Astrocyte (in vitro differentiated cells and primary cell): ENCODE data around the gene RASGRF2.

Experiments used
- CTCF ChIP-seq: IDR thresholded peaks from 2 replicates; pipeline ENCODE4 v1.5.1; 2011; ENCODE audit warnings: low read depth, mild to moderate bottlenecking, inconsistent platforms, low read length, moderate library complexity; ENCODE audit not compliant: insufficient read depth
- EZH2 ChIP-seq: IDR thresholded peaks from 2 replicates; pipeline ENCODE4 v1.6.1; 2012; ENCODE audit warnings: mild to moderate bottlenecking, low read length, inconsistent platforms; ENCODE audit not compliant: insufficient read depth

GRCh38 chr5:81226949-81227348, 266.8 kb downstream of the RASGRF2 start:
- TF ChIP-seq CTCF (no peak), EZH2 (no peak)
